GM19397 (cell line): ENCODE data around the gene MYH10.

Source experiments
- ATAC-seq: cut with Tn5 transposase; IDR thresholded peaks from one replicate; pipeline ENCODE4 v1.9.1; 2021; ENCODE audit warnings: mild to moderate bottlenecking, moderate library complexity; ENCODE audit not compliant: unreplicated experiment

Gene MYH10

DNA sequence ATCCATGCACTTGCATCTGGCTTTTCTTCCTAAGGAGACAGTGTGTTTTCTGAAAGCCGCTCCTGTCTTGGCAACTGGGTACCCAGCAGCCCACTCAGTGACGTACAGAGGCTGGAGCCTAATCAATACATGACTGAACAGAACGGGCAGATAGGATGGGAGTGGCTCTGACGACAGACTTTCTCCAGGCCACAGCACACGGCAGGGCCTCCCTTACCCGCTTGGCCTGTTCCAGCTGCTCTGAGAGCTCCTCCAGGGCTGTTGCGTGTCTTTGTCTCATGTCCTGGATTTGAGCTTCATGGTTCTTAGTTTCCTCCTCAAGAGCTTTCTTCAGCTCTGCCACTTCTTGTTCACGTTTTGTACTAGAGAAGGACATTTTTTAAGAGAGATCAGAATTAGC is 129.9 kb downstream of the MYH10 start:
- ATAC-seq: no peak

DNA sequence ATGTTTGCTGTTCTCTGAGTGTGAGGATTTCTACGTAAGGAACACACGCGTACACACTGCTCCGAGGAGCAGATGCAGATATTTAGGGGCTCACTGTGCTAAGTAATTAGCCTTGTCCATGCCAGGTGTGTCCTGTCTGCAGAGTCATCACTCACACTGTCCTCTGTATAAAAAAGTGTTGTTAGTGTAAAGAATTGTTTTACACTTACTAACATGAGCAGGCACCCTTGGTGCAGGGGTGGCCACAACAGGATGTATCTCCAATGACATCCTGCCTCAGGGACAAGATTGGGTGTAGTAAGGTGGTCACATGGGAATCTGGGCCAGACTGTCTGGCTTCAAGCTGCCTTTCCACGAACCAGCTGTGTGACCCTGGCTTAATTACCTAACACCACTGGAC is 130.9 kb downstream of the MYH10 start:
- ATAC-seq: no peak

DNA sequence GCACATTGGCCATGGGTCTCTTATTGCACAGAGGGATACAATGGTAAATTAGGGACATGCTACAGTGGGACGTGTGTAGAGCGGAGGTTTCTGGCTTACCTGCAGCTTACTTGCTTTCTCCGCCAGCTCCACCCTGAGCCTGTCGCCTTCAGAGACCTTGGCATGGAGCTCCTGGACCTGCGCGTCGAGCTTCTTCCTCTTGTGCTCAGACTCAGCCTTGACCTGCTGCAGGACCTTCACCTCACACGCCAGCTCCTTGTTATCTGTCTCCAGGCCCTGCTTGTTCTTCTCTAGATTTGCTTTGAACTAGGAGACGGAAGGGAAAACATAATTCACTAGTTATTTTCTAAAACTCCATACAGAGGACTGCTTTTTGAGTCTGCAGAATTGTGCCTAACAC is 131.4 kb downstream of the MYH10 start:
- ATAC-seq: no peak

GRCh38 chr17:8496081-8496480 is 134.4 kb downstream of the MYH10 start:
- no peak for ATAC-seq

GRCh38 chr17:8494506-8495111 is 135.9 kb downstream of the MYH10 start:
- no peak for ATAC-seq

- ATAC-seq: no peak
Observed at GRCh38 chr17:8494021-8494420, 136.5 kb downstream of the MYH10 start.

DNA sequence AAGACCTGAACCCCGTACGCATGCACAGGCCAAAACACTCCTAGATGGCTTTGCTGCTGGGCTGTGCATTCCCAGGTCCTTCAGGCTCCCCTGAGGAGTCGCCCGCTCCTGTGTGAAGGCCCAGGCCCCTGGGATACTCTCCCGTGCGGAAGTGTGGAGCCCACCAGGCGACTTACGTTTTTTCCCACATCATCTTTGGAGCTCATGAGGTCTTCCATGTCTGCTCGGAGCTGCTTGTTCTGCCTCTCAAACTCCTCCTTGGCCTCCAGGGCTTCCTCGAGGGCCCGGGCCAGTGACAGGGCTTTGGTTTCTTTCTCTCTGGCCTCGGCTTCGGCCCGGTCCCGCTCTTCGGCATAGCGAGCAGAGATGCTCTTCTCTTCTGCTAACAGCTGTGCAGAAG is 138.4 kb downstream of the MYH10 start:
- no peak for ATAC-seq

GRCh38 chr17:8490256-8491023 is 140.1 kb downstream of the MYH10 start:
- ATAC-seq: no peak

DNA sequence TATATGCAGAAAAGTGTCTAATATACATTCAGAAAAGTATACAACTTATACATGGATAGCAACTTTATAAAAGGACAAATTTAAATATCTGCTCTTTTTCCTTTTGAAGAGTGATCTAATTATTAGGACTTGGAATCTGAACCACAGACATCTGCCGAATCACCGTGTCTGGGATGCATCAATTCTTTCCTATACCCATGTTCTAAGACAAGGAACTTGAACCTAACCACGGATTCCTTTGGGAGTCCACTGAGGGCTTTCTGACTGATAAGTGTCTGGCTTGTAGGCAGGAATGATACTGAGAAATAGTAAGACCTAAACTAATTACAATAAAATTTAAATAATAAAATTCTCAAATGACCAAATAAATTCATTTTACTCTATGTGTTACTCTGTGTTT is 140.7 kb downstream of the MYH10 start:
- no peak for ATAC-seq

GRCh38 chr17:8488901-8489300 is 141.6 kb downstream of the MYH10 start:
- no peak for ATAC-seq

DNA sequence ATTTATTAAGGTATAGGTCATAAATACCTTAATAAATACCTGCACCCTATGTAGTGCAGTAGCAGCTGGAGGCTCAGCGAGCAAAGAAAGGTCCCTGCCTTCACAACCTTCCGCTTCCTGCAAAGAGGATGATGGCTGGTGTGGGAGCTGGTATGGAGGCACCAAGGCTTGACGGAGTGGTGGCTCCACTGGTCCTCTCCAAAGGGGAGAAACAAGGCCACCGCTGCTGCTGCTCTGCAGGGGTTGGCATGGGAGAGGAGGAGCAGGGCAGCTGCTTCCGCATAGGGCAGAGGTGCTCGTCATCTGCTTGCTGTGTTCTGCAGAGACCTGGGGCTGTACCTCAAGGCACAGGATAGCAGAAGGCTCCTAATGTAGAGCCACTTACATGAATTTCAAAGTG is 142.0 kb downstream of the MYH10 start:
- ATAC-seq: no peak

DNA sequence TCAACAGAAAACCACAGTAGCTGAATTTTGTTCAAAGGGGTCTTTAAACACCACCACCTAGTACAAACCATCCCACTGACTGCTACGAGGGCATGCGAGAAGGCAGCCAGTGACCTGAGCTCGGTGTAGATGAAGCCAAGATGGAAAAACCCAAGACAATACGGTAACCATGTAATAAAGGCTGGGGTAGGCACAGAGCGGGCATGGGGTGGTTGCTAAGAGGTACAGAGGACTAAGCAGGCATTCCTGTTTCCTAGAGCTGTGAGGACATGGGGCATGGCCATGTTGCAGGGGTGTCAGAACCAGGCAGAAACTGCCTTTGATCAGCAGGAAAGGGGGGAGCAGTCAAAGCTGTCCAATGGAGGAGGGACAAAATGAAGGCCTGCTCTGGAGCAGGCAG is 142.8 kb downstream of the MYH10 start:
- no peak for ATAC-seq

- ATAC-seq: no peak
Observed at GRCh38 chr17:8487130-8487645, 143.3 kb downstream of the MYH10 start.

DNA sequence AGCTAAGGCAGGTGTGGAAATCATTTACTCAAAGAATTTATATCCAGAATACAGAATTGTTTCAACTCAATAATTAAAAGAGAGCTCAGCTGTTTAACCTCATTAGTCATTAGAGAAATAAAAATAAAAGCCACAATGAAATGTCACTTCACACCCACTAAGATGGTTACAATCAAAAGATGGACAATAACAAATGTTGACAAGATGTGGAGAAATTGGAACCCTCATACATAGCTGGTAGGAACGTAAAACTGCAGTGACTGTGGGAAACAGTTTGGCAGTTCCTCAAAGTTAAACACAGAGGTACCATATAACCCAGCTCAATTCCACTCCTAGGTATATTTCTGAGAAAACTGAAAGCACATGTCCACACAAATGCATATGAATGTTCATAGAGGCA is 145.0 kb downstream of the MYH10 start:
- no peak for ATAC-seq

GRCh38 chr17:8484465-8484864 is 146.1 kb downstream of the MYH10 start:
- no peak for ATAC-seq

DNA sequence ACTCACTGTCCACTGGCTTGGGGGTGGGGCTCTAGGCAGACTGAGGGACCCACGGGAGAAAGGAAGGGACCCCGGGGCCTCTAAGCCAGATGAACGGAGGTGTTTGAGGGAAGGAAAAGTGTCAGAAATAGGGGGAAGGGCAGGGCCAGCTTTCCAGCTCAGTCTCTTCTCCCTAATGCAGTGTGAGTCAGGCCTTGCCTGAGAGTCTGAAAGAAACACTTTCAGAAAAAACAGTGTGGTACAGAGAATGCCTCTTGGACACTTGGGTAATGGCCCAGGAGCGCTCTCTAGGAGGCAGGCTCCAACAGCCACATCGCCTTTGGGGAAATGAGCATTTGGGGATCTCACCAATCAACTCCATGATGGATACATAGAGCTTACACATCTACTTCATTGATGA is 148.0 kb downstream of the MYH10 start:
- ATAC-seq: no peak

DNA sequence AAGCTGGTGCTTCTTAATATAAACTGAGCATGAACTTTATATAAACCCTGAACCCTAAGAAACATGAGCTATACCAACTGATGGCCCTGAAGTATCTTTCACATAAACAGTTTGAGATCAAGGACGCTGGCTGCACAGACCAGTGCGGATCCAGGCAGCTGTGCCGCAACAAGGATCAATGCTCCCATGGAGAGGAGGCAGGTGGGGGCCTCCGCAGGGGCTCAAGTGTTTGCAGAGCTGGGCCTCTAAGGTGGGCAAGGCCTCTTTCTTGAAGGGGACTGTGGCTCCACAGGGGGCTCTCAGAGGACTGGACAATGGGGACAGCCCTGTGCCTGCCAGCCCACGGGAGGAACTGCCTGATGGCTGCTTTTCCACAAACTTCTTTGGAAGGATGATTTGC is 148.8 kb downstream of the MYH10 start:
- ATAC-seq: no peak

DNA sequence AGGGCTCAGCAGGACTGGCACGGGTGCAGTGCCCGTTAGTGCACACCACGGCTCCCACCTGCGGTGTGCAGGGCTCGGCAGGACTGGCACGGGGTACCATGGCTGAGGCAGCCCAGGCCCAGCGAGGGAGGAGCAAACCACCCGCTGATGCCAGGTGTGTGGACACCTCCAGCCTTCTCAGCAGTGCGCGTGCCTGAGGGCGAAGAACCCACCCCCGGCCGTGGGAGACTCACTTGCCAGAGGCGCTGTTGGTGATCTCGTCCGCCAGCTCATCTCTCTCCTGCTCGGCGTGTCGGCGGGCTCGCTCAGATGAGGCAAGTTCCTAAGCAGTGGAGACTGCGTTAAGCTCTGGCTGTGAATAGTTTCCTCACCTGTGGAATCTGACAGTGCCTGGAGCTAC is 149.4 kb downstream of the MYH10 start:
- no peak for ATAC-seq

GRCh38 chr17:8480011-8480976 is 150.2 kb downstream of the MYH10 start:
- ATAC-seq: no peak

DNA sequence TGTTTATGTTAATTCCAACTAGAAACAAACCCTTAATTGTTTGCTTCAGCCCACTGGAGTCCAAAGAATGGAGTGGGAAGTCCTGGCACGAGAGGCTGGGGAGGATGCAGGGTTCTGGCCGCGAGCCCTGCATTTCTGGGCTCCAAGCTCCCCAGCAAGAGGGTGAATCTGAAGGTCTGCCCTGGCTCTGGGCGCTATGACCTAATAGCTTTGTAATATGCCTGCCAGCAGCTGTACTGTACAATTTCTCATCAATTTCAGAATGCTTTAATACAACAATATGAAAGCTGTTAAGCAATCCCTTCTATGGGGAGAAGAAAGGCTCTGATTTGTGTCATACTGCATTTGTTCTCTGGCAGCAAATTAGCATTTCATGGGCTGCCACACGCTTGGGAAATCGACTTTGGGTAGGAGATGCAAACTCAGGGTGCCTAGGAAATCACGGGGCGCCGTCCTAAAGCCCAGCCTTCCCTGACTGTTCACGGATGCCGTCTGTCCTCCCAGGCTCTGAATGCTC is 151.0 kb downstream of the MYH10 start:
- no peak for ATAC-seq
